Muscle layer of duodenum (tissue), 2 donors: ENCODE measurements around the gene FCN1.

Source experiments
- H3K27ac ChIP-seq: one replicate; pipeline ENCODE4 v1.7.0; 2013; ENCODE audit warnings: mild to moderate bottlenecking, low read length
- H3K27me3 ChIP-seq: one replicate; pipeline ENCODE4 v1.7.0; 2013; ENCODE audit warnings: low read depth, mild to moderate bottlenecking, control low read depth, low read length
- H3K36me3 ChIP-seq, 2 donors: one replicate each; pipeline ENCODE4 v1.7.0; 2013; ENCODE audit warnings: low read length in 2 of 2, control low read depth in 1 of 2, mild to moderate bottlenecking in 1 of 2; ENCODE audit not compliant: insufficient read depth in 2 of 2, control insufficient read depth in 1 of 2
- H3K4me1 ChIP-seq, 2 donors: one replicate each; pipeline ENCODE4 v1.7.0; 2013; ENCODE audit warnings: low read length in 2 of 2, mild to moderate bottlenecking in 2 of 2, control low read depth in 1 of 2, moderate library complexity in 1 of 2; ENCODE audit not compliant: insufficient read depth in 2 of 2, control insufficient read depth in 1 of 2
- H3K4me3 ChIP-seq, 2 donors: one replicate each; pipeline ENCODE4 v1.7.0; 2013; ENCODE audit warnings: low read length in 2 of 2, low read depth in 1 of 2, mild to moderate bottlenecking in 1 of 2
- H3K9me3 ChIP-seq, 2 donors: one replicate each; pipeline ENCODE4 v1.7.0; 2013; ENCODE audit warnings: low read length in 2 of 2, control low read depth in 1 of 2, mild to moderate bottlenecking in 1 of 2; ENCODE audit not compliant: control insufficient read depth in 1 of 2
- donor health status: healthy.

Gene FCN1

GRCh38 chr9:134942011-134942787, 24.5 kb upstream of the FCN1 start:
- H3K27me3 ChIP-seq: peaks cover 26% of the 10 kb centered on the region

GRCh38 chr9:134940236-134941208, 22.8 kb upstream of the FCN1 start:
- Histone ChIP-seq H3K36me3 (no peaks in the 10 kb centered on the region), H3K27ac (no peak overlapping the region), H3K9me3 (no peaks in the 10 kb centered on the region), H3K4me3 (no peak overlapping the region), H3K27me3 (peaks cover 18% of the 10 kb centered on the region), H3K4me1 (peaks cover 0 to 37% of the 10 kb centered on the region in 2 donors)

More at GRCh38 chr9:134942011-134942787, 24.5 kb upstream of the FCN1 start:
- Histone ChIP-seq H3K36me3 (no peaks in the 10 kb centered on the region), H3K9me3 (no peaks in the 10 kb centered on the region), H3K4me3 (no peak overlapping the region), H3K4me1 (peaks cover 0 to 37% of the 10 kb centered on the region in 2 donors), H3K27ac (no peak overlapping the region)

DNA sequence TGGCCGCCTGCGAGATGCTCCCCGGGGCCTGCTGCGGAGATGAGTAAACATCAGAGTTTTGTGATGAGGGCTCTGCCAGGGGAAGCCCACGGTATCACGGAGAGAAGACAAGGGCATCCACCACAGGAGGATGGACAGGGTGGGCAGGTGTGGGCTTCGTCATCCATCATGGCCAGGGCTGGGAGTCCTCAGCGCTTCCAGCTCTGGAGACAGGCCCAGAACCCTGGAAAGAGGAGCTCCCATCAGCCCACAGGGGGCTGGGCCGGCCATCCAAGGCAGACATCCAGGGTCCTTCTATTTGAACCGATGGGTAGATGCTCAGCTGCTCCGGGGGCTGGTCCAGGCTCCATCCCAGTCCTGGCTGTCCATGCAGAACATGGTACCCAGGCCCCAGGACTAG, 22.1 kb upstream of the FCN1 start:
- peaks cover 0 to 33% of the 10 kb centered on the region in 2 donors for H3K4me1 ChIP-seq
- no peaks in the 10 kb centered on the region for H3K36me3 ChIP-seq
- H3K27me3 ChIP-seq: peaks cover 13% of the 10 kb centered on the region
- no peak overlapping the region for H3K4me3 ChIP-seq
- no peak overlapping the region for H3K27ac ChIP-seq
- no peaks in the 10 kb centered on the region for H3K9me3 ChIP-seq

- Histone ChIP-seq H3K4me1 (peaks cover 0 to 27% of the 10 kb centered on the region in 2 donors), H3K9me3 (no peaks in the 10 kb centered on the region), H3K4me3 (no peak overlapping the region), H3K36me3 (no peaks in the 10 kb centered on the region), H3K27me3 (peaks cover 11% of the 10 kb centered on the region), H3K27ac (no peak overlapping the region)
These were observed 21.5 kb upstream of the FCN1 start for GRCh38 chr9:134939080-134939733.

GRCh38 chr9:134938346-134939079, 20.8 kb upstream of the FCN1 start:
- no peaks in the 10 kb centered on the region for H3K36me3 ChIP-seq
- peaks cover 8% of the 10 kb centered on the region for H3K27me3 ChIP-seq
- no peaks in the 10 kb centered on the region for H3K9me3 ChIP-seq
- no peak overlapping the region for H3K4me3 ChIP-seq
- H3K4me1 ChIP-seq: peaks cover 0 to 21% of the 10 kb centered on the region in 2 donors
- H3K27ac ChIP-seq: no peak overlapping the region

- peaks cover 10% of the 10 kb centered on the region for H3K27me3 ChIP-seq
- no peak overlapping the region for H3K27ac ChIP-seq
- no peaks in the 10 kb centered on the region for H3K36me3 ChIP-seq
- H3K4me1 ChIP-seq: peaks cover 0 to 22% of the 10 kb centered on the region in 2 donors
- H3K9me3 ChIP-seq: no peaks in the 10 kb centered on the region
- no peak overlapping the region for H3K4me3 ChIP-seq
These were observed 20.0 kb upstream of the FCN1 start for GRCh38 chr9:134937566-134938345.

GRCh38 chr9:134937164-134937555, 19.4 kb upstream of the FCN1 start:
- Histone ChIP-seq H3K4me1 (peaks cover 0 to 16% of the 10 kb centered on the region in 2 donors), H3K27ac (no peak overlapping the region), H3K4me3 (no peak overlapping the region), H3K9me3 (no peaks in the 10 kb centered on the region), H3K27me3 (peaks cover 9% of the 10 kb centered on the region), H3K36me3 (no peaks in the 10 kb centered on the region)

GRCh38 chr9:134936346-134937163, 18.8 kb upstream of the FCN1 start:
- peaks cover 4% of the 10 kb centered on the region for H3K27me3 ChIP-seq
- H3K9me3 ChIP-seq: no peaks in the 10 kb centered on the region
- no peak overlapping the region for H3K4me3 ChIP-seq
- H3K36me3 ChIP-seq: no peaks in the 10 kb centered on the region
- H3K27ac ChIP-seq: no peak overlapping the region
- peaks cover 0 to 14% of the 10 kb centered on the region in 2 donors for H3K4me1 ChIP-seq

DNA sequence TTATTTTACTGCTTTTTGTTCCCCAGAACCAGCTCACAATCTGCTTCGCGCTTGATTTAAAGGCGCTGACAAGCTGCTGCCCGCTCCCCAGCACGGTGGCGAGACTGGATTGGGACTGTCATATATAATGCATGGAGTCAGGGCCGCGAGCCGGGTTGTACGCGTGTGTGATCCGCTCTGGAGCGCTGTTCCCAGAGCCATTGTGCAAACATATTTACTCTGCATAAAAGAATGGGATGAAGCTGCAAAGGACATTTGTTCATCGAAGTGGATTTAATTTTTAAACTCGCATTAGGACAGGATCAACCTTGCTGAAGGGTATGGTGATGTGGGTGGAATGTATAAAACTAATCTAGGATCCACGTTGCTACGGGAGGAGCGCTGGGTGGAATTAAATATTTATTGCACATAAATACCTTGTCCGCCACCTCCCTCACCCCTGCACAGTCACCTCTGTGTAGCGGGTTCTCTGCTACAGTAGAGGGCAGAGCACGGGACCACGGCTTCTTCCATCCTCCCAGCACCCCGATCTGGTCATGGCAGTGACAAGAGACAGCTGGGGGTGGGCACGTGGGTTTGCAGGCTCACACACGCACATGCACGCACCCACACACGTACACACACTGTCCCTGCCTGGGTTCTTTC, 18.1 kb upstream of the FCN1 start:
- no peak overlapping the region for H3K27ac ChIP-seq
- peaks cover 0 to 14% of the 10 kb centered on the region in 2 donors for H3K4me1 ChIP-seq
- H3K4me3 ChIP-seq: no peak overlapping the region
- no peaks in the 10 kb centered on the region for H3K9me3 ChIP-seq
- H3K36me3 ChIP-seq: no peaks in the 10 kb centered on the region
- peaks cover 4% of the 10 kb centered on the region for H3K27me3 ChIP-seq
